Neuron (in vitro differentiated cells): ENCODE results near the gene SIK2.
"Not testable (repeated sequence)": the region's sequence is repeated elsewhere in the genome, so short reads cannot be mapped to it uniquely, and the experiment has no call there.

Experiments
- H2AFZ ChIP-seq: one replicate; pipeline ENCODE4 v1.6.1; 2013; ENCODE audit warnings: low read depth, mild to moderate bottlenecking, inconsistent platforms, low read length, moderate library complexity
- H3K27me3 ChIP-seq: one replicate; pipeline ENCODE4 v1.6.1; 2013; ENCODE audit warnings: low read length; ENCODE audit not compliant: insufficient read depth
- H3K36me3 ChIP-seq: one replicate; pipeline ENCODE4 v1.6.1; 2013; ENCODE audit warnings: low read length; ENCODE audit not compliant: insufficient read depth
- H3K4me1 ChIP-seq: one replicate; pipeline ENCODE4 v1.6.1; 2013; ENCODE audit warnings: low read length; ENCODE audit not compliant: insufficient read depth
- H3K4me3 ChIP-seq: 2 replicates; pipeline ENCODE4 v1.5.1; 2013; ENCODE audit warnings: mild to moderate bottlenecking, low read length, moderate library complexity
- H3K9me3 ChIP-seq: one replicate; pipeline ENCODE4 v1.6.1; 2013; ENCODE audit warnings: low read length

SIK2 gene

GRCh38 chr11:111762526-111762925 is 160.3 kb downstream of the SIK2 start:
- H2AFZ ChIP-seq: no peak overlapping the region
- H3K4me1 ChIP-seq: peaks cover 27% of the 10 kb centered on the region
- H3K4me3 ChIP-seq: no peak overlapping the region
- no peaks in the 10 kb centered on the region for H3K9me3 ChIP-seq
- H3K27me3 ChIP-seq: no peaks in the 10 kb centered on the region
- peaks cover 57% of the 10 kb centered on the region for H3K36me3 ChIP-seq

GRCh38 chr11:111762981-111763643 is 160.9 kb downstream of the SIK2 start:
- Histone ChIP-seq H3K36me3 (peaks cover 51% of the 10 kb centered on the region), H2AFZ (no peak overlapping the region), H3K4me3 (no peak overlapping the region), H3K27me3 (no peaks in the 10 kb centered on the region), H3K4me1 (peaks cover 27% of the 10 kb centered on the region), H3K9me3 (no peaks in the 10 kb centered on the region)

DNA sequence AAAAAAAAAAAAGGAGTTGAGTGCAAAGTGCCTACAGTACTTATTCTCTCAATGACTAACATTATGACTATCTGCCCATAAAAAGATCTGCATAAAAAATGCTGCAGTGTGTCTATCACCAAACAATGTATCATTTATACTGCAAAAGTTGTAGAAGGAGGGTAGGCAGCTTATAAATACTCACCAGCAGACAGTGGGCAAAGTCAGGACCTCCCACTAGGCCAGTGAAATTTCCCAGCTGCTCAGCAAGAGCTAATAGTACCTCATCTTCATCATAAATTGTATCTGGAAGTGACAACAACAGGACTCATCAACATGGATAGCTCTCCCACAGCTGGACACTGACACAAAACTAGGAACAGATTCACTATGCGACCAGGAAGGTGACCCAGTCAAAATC is 162.4 kb downstream of the SIK2 start:
- Histone ChIP-seq H3K27me3 (no peaks in the 10 kb centered on the region), H2AFZ (no peak overlapping the region), H3K4me3 (peak overlapping the region; percentile 98), H3K36me3 (peaks cover 39% of the 10 kb centered on the region), H3K9me3 (no peaks in the 10 kb centered on the region), H3K4me1 (peaks cover 27% of the 10 kb centered on the region)

DNA sequence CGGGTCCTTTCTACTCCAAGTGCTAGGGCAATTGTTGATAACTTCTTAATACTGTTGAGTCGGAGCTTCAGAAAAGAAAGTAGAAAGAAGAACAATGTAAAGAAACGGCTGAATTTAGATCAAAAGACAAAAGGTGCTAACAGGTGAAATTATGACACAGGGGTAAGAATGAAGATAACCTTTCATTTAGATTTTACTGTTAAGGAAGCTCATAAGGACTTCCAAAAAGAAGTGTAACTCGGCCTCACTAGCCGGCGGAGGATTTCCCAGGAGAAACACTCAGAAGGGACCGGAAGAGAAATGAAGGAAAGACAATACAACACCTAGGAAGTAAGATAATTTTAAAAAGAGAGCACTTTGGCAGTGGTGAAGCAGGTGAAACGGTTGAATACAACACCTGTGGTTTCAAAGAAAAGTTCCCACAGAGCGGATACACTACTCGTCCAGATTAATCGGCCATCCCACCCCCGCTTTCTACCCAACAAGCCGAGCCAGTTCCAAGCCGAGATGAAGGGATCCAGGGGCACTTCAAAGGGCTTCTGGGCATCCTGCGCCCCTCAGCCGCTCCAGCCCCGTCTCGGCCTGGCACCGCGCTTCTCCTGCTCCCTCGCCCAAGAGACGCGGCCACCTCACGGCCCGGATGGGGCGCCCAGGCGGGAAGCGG is 163.2 kb downstream of the SIK2 start:
- H3K9me3 ChIP-seq: no peaks in the 10 kb centered on the region
- peaks cover 31% of the 10 kb centered on the region for H3K36me3 ChIP-seq
- H3K4me3 ChIP-seq: peak overlapping the region; percentile 98
- no peaks in the 10 kb centered on the region for H3K27me3 ChIP-seq
- peak overlapping the region; percentile 93 for H2AFZ ChIP-seq
- peaks cover 27% of the 10 kb centered on the region for H3K4me1 ChIP-seq

DNA sequence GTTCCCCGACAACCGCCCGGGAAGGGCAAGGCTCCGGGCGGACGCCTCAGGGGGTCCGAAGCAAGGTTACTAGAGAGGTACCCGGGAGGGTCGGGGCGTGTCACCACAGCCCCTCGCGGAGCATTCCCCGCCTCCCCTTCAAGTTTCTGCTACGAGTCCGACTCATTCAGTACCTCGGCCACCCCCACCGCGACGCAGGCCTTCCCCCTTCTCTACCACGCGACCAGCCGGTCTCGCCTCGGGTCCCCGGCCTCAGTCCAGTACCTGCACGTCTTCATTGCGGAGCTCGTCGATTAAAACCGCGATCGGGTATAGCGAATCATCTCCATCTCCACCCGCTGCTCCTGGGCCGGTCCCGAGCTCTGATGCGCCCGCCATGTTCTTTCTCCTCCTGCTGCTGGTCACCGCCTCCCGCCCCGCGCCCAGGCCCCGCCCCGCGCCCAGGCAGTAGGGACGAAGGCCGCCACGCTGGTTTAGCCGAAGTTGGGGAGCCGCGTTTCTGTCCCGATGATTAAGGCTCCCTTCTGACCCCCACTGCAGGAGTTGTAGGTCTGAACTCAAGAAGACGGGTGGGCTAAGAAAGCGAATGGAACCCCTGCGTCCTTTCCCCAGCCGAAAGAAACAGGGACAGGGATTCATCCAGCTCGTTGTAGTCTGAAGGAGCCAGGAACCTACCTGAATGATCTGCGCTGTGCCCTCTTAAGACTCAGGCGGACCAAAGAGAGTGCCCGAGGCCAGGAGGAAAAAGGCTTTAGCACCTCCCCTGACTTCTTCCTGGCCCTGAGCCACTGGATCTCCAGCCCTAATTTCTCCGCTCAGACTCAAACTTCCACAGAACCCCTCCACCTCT is 164.0 kb downstream of the SIK2 start, which contains the start of gene PPP2R1B:
Gene PPP2R1B, minus strand, starts transcription at position 406 of the 850 bp plus-strand sequence. Its CDS starts 28 bp downstream, at position 378.
- Histone ChIP-seq H3K27me3 (no peaks in the 10 kb centered on the region), H3K9me3 (no peaks in the 10 kb centered on the region), H3K36me3 (peaks cover 23% of the 10 kb centered on the region), H3K4me3 (peak within 1 kb of the TSS; percentile 98), H2AFZ (peak within 1 kb of the TSS; percentile 93), H3K4me1 (peaks cover 27% of the 10 kb centered on the region)

- Histone ChIP-seq H3K9me3 (no peaks in the 10 kb centered on the region), H2AFZ (peak overlapping the region; percentile 93)
These were observed 164.5 kb downstream of the SIK2 start for GRCh38 chr11:111766834-111767142.

GRCh38 chr11:111770581-111771134 is 168.4 kb downstream of the SIK2 start:
- Histone ChIP-seq H3K4me3 (no peak overlapping the region), H2AFZ (no peak overlapping the region)

More at GRCh38 chr11:111766834-111767142, 164.5 kb downstream of the SIK2 start:
- no peaks in the 10 kb centered on the region for H3K27me3 ChIP-seq
- peaks cover 27% of the 10 kb centered on the region for H3K4me1 ChIP-seq
- H3K36me3 ChIP-seq: peaks cover 20% of the 10 kb centered on the region
- peak overlapping the region; percentile 98 for H3K4me3 ChIP-seq

DNA sequence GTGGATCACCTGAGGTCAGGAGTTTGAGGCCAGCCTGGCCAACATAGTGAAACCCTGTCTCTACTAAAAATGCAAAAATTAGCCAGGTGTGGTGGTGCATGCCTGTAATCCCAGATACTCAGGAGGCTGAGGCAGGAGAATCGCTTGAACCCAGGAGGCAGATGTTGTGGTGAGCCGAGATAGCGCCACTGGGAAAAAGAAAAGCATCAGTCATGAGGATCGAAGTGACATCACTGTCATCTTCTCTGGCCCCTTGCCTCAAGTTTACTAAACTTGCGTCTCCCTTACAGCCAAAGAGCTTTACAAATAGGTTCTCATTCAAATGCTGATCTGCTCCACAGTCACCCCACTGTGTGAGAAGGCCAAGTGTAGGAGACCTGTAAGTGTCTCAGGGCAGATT is 169.0 kb downstream of the SIK2 start:
- H3K4me3 ChIP-seq, H3K9me3 ChIP-seq, H3K36me3 ChIP-seq, H3K4me1 ChIP-seq, H2AFZ ChIP-seq, H3K27me3 ChIP-seq: not testable (repeated sequence)

More at GRCh38 chr11:111770581-111771134, 168.4 kb downstream of the SIK2 start:
- Histone ChIP-seq H3K4me1 (peaks cover 3% of the 10 kb centered on the region), H3K36me3 (no peaks in the 10 kb centered on the region), H3K27me3 (no peaks in the 10 kb centered on the region), H3K9me3 (no peaks in the 10 kb centered on the region)

- H3K36me3 ChIP-seq: no peaks in the 10 kb centered on the region
- H3K4me3 ChIP-seq: no peak overlapping the region
- H3K27me3 ChIP-seq: no peaks in the 10 kb centered on the region
- no peaks in the 10 kb centered on the region for H3K9me3 ChIP-seq
- no peak overlapping the region for H2AFZ ChIP-seq
- H3K4me1 ChIP-seq: peaks cover 2% of the 10 kb centered on the region
These were observed 170.3 kb downstream of the SIK2 start for GRCh38 chr11:111772535-111772934.

DNA sequence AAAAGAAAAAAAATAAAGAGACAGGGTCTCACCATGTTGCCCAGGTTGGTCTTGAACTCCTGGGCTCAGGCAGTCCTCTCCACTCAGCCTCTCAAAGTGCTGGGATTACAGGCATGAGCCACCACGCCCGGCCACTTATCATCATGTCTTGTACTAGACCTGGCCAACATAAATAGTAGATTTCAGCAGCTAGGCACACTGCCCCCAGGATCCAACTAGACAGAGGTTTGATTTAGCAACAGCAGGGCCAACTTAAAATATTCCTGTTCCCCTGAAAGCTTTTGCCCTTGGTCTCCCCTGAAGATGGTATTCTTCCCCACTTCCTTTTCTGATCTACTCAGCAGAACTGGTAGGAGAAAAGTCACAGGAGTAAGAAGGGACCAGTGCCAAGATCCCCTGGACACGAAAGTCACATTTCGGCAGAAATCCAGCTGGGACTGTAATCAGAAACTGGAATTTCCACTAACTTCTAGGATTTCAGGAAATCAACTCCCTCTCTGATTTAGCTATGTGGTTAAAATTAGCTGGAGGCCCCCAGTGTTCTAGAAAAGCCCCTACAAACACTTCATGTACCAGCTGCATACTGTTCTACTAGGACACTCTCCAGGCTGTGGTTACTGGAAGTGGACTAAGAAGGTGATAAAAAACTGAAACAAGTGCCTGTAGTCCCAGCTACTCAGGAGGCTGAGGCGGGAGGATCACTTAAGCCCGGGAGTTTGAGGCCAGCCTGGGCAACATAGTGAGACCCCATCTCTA is 172.9 kb downstream of the SIK2 start:
- H3K4me3 ChIP-seq: no peak overlapping the region
- no peaks in the 10 kb centered on the region for H3K36me3 ChIP-seq
- no peaks in the 10 kb centered on the region for H3K9me3 ChIP-seq
- H3K4me1 ChIP-seq: peaks cover 7% of the 10 kb centered on the region
- no peaks in the 10 kb centered on the region for H3K27me3 ChIP-seq
- no peak overlapping the region for H2AFZ ChIP-seq

GRCh38 chr11:111776398-111777093 is 174.3 kb downstream of the SIK2 start:
- no peaks in the 10 kb centered on the region for H3K36me3 ChIP-seq
- no peaks in the 10 kb centered on the region for H3K27me3 ChIP-seq
- H3K4me1 ChIP-seq: peaks cover 7% of the 10 kb centered on the region
- no peak overlapping the region for H3K4me3 ChIP-seq
- H2AFZ ChIP-seq: no peak overlapping the region
- no peaks in the 10 kb centered on the region for H3K9me3 ChIP-seq
